Stimulated activated CD8-positive, alpha-beta memory T cell treated with anti-CD3 and anti-CD28 coated beads, Interleukin-4, amount 100 ng/mL, for 1 hour (primary cell): ENCODE results near the gene MAP4K2.
A peak's percentile ranks its signal among the peaks of the same experiment; 100 is the strongest.

Experiments used
- DNase-seq, 2 donors: peaks; one replicate each; pipeline ENCODE4 v3.0.0-alpha.2; 2020; ENCODE audit warnings: low read depth in 2 of 2, low spot score in 1 of 2

The MAP4K2 gene

DNA sequence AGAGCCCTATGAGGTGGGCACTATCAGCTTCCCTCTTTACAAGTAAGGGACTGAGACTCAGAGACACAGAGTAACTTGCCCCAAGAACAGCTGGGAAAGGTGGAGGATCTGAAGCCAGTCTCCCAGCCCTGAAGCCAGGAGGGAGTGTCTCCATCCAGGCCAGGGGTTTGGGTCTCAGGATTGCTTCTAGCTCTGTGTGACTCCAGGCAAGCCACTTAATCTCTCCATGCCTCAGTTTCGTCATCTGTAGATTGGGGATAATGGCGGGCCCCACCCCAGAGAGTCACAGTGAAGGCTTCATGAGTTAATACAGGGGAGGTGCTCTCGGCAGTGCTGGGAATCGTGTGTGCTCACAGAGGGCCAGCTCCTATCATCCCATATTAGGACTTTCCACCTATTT, 10.5 kb downstream of the MAP4K2 start:
- DNase-seq, result no peak

DNA sequence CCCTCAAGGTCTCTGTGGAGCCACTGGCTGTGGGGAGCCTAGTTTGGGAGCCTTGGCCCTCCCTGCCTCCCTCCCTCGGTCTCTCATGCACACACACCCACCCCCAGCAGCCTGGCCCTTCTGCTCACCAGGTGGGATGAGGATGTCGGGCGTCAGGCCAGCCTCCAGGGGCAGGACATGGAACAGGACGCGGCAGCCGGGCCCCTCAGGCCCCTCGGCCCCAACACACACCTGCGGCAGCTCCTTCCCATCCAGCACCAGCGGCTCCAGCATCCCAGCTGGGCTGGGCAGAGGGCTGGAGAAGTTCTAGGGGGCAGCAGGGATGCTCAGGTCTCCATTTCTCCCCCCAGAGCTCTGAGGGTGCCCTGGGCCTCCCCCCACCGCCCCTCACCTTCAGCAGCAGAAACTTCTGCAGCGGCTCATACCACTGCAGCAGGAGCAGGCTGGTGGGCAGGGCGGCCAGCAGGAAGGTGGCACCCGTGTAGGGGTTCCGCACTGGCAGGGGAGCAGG, 11.2 kb downstream of the MAP4K2 start:
- DNase-seq, result no peak

DNA sequence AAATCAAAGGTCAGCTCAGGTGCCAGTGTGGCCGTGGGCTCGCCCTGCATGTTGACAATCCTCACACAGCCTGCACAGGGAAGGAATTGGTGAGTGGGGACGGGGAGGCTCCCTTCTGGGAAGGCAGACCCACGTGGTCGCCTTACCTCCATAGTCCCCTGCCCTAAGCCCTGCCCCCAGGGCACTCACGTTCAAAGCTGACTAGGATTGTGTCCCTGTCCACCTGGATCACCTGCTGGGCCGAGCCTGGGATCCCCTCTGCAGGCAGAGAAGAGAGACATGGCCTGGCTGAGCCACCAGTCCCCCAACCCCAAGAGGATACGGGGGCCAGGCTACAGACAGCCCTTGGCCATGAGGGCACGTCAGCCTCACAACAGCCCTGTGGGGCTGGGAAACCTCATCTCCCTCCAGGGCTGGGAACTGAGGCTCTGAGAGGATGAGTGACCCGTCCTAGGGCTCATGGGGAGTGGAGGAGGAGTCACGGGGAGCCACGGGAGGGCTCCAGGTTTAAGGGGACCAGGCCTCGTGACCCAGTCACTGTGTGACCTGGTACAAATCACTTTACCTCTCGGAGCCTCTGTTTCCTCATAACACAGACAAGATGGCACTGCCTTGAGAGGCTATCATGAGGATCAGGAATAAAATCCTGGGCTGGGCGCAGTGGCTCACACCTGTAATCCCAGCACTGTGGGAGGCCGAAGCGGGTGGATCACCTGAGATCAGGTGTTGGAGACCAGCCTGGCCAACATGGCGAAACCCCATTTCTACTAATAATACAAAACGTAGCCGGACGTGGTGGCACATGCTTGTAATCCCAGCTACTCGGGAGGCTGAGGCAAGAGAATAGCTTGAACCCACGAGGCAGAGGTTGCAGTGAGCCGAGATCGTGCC, 12.6 kb downstream of the MAP4K2 start:
- DNase-seq, result no peak

DNA sequence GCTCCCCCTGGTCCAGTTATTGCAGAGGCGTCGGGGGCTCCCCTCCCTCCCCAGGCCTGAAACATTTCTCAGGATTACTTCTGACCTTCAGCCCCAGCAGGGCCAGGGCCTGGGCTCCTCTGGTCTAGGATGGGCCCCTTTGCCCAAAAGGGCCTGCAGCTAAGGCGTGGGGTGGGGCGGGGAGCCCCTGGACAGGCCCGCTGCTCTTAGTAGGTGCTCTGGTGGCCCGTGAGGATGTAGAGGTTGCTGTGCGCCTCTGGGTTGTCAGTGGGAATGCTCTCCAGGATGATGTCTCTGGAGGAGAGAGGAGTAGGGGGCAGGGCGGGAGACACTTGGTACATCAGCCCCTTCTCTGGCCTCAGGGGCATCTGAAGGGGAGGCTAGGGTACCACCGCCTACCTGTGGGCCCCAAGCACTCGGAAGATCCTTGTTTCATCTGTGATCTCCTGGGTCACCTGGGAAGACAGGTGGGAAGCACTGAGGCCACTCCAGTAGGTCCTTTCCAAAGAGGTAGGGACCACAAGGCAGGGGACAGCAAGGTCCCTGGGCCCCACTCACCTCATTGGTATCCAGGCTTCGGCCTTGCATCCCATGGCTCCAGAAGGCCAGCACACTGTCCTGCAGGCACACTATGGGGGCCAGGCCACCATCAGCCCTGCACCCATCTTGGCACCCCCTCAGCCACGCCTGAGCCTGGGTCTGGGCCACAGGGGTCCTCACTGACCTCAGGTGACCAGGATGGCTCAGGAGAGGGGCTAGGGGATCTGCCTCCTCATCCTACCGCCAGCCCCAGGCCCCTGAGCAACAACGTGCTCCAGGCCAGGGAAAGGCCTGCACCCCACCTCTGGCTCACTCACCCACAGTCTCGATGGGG, 13.4 kb downstream of the MAP4K2 start:
- DNase-seq, result no peak

DNA sequence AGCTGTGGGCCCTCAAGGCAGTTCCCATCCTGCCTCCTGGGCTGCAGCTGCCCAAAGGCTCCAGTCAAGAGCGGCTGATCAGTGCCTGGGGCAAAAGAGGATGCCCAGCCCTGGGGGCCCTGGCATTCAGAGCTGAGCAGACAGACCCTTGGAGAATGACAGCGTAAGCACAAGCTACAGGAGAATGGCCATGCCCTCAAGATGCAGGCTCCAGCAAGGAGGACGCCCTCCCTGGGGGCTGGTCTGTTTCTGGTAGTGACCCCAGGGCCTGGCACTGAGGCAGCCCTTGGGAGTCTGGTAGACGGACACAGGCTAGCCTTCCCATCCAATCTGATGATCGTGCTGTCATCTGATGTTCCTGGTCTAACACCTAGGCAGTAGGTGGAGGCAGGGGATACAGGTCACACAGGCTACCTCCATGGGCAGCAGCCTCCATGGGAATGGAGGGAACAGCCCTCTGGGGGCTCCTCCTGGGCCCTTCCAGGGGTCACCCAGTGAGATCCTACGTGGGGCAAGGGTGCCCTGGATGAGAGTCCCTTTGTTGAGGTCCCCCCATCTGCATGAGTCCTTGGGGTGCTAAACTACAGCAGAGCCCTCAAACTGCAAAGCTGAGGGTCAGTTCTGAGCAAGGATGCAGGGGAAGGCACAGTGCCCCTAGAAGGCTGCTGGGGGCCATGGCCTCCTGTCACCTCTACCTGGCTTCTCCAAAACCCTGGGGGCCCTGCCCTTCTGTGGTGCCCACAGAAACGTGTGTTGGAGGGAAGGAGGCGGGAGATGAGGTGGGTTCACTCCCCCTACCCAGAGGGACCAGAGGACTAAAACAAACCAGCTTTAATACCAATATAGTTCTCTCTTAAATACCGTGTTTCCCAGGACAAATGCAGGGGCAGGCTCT, 14.4 kb downstream of the MAP4K2 start:
- DNase-seq, result no peak

DNA sequence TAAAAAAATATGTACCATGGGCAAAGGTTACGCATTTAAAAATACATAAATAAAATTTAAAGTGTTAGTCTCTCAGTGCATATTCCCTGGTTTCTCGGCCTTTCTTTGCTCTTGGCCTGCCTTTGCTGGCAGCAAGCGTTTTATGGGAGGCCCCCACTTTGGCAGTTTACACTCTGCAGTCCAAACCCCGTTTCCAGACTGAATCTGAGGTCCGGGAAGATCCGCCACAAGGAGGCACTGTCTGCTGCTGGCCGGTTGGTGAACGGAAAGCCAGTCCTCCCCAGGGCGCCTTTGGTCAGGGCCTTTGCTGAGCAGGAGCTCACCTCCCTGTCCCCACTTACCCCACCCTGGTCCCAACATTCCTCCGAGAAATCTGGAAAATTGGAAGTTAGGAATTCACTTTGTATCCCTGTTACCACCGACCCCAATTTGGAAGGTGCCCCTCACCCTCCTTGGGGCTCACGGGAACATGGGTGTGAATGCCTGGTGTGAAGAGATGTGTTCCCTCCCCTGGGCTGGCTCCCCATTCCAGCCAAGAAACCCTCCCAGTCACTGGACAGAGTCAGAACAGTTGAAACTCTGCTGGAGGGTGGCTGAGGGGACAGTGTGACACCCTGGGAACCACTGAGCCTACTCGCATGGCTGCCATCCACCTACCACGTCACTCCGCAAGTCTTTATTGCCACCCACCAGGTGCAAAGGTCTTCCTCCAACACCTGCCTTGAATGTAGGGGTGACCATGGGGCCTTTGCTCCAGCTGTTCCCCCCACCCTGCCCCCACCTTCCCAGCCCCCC, 15.3 kb downstream of the MAP4K2 start:
- DNase-seq, result no peak

DNA sequence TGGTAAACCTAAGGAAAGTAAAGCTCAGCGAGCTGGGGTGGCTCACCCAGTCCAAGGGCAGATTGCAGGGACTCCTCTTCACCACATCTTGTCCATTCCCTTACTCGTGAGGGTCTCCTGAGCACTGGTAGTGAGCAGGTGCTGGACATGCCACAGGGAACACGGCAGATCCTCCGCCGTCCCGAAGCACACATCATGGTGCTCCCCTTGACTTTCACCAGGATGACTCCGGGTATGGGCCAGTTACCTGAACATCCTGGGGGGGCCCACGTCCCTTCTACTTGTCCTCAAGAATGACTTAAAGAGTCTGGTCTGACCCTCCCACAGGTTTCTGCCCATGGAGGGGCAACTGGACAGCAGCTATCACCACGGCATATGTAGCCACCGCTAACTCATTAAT, 16.7 kb downstream of the MAP4K2 start:
- DNase-seq, result no peak

DNA sequence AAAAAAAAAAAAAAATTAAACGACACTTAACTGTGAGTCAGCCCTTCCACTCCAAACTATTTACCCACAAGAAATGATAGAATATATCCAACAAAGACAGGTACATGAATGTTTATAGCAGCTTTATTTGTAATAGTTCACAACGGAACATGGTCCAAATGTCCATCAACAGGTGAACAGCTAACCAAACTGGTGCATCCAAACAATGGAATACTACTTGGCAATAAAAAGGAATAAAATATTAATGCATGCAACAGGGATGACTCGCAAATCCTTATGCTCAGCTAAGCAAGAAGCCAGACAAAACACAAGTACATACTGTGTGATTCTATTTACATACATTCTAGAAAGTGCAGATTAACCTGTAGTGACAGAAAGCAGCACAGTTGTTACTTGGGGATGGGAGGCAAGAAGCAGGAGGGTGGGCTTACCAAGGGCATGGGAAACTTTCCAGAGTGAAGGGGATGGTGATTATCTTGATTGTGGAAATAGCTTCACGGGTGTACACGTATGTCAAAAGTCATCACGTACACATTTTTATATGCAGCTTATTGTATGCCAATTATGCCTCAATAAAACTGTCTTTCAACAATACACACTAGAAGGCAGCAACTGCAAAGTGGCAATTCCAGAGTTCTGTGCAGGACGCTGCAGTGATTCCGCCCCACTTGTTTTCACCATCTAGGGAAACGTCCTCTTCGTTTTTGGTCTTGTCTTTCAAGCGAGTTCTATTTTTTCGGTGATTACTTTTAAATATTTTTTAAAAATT, 18.0 kb downstream of the MAP4K2 start:
- DNase-seq, result no peak

DNA sequence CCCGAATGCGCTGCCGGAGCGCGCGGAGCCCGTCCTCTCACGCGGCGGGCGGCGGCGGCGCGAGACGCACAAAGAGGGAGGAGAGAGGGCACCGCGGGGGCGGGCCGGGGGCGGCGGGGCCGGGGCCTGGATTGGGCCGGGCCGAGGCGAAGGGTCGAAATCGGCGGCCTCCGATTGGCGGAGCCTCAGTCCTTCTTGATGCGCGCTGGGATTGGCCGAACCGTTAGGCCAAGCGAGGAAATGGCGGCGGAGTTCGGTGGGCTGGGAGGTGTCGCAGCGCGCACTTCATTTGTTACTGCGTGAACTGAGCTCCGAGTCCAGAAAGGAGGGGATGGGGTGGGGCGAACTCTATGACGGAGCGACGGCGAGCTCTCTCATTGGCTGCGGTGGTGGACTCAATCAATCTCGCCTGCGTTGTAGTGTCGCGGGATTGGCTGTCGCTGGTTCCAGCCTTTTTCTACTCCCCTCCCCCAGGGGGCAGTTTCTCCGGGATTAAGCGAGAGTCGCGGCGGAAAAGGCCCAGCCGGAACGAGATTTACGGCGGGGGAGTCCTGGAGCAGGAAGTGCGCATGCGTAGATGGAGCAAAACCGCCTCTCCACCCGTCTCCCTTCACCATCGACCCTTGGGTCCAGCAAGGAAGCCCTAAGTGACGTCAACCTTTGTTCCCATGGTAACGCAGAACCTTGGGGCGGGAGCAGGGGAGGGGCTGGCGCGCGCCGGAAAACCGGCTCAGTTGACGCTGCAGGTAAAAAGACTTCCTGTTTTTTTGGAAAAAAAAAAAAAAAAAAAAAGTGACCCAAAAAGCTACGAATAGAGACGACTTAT, 24.3 kb downstream of the MAP4K2 start, which contains the start of gene SF1:
Gene SF1 (minus strand): TSS at position 70 of the 826 bp plus-strand sequence. CDS start 150 bp downstream, outside the sequence.
- peak; percentile 96 to 97 for DNase-seq

DNA sequence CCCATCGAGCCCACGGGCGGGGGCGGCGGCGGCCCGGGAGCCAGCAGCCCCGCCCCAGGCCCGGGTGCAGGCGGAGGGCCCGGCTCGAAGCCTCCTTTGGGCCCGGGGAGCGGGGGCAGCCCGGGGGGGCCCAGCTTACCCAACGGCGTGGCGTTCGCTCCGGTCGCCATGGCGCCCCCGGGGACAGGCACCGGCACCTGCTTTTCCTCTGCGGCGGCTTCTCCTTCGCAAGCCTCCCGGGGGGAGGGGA, 24.9 kb downstream of the MAP4K2 start:
- no peak for DNase-seq

DNA sequence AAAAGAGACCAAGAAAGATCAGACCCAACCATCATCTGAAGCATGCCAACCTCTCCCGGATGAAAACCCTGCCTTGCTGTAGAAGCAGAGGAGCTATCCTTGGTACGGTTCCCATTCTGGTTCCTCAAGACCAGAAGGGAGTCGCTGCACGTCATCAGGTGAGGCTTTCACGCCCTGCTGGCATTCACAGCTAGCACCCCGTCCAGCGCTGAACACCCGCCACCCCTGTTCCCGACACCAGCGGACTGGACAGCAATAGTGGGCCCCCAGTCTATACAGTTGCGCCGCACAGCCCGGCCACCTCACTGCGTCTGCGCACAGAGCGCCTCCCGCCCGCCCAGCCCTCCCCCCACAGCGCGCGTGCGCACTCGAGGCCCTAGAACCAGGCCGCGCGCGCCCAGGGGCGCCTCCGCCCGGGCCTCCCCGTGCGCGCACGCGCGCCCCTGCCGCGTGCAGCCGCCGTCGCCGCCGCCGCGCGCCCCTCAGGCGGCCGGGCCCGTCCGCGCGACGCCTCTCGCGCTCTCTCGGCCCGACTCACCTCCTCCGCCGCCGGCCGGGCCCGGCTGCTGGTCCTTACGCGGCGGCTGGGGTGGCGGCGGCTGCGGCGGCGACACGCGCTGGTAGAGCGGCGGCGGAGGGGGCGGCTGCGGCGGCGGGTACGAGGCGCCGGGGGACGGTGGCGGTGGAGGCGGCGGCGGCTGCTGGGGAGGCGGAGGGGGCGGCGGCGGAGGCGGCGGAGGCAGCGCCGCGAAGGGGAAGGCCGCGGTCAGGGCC, 25.4 kb downstream of the MAP4K2 start:
- DNase-seq, result peak; percentile 61 to 76

DNA sequence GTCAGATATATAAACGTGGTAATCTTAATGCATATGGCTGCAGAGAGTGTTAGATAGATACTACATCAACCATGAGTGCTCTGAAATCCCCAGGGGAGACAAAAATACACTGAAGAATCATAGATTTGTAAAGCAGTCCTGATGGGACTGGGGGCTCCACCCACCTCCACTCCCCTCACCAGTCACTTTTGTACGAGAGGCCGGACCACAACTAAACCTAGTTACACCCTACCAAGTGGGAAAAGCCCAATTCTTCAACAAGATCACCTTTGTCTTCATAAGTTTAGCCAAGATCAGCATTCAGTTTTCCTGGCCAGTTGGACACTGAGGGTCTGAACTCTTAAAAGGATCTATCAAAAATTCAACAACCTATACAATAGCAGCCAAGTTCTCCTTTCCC, 26.1 kb downstream of the MAP4K2 start:
- no peak for DNase-seq

DNA sequence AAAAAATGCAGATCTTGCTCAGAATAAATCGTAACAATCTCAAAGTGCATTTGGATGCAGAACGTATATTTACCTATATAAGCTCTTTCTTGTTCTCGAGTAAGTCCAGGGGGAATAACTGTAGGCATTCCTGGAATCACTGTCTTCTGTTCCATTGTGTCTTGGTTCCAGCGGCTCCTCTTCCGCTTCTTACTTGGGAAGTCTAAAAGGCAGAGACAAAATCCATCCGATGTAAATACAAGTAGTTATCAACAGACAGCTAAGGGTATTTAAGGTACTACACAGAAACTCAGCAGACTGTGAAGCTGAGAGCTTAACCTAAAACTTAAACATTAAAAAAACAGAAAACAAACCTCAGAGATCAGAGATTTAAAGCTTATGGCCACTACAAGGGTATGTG, 26.6 kb downstream of the MAP4K2 start:
- DNase-seq, result no peak

DNA sequence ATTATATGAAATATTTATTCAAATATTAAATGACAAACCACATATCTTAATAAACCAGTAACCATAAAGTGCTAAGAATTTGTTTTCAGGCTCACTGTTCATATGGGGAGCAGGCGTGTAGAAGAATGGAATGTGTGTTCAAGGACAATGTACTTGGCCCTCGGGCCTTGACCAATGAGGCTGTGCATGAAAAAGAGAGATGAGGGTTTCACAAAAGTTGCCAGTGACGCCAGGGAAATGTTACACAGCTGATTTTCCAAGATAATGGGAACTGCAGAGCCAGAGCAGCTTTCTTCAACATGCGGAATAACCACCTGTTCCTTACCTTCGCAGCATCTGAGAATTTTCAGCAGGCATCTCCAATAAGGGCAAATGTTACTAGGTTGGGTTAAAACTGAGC, 28.9 kb downstream of the MAP4K2 start:
- DNase-seq, result no peak

DNA sequence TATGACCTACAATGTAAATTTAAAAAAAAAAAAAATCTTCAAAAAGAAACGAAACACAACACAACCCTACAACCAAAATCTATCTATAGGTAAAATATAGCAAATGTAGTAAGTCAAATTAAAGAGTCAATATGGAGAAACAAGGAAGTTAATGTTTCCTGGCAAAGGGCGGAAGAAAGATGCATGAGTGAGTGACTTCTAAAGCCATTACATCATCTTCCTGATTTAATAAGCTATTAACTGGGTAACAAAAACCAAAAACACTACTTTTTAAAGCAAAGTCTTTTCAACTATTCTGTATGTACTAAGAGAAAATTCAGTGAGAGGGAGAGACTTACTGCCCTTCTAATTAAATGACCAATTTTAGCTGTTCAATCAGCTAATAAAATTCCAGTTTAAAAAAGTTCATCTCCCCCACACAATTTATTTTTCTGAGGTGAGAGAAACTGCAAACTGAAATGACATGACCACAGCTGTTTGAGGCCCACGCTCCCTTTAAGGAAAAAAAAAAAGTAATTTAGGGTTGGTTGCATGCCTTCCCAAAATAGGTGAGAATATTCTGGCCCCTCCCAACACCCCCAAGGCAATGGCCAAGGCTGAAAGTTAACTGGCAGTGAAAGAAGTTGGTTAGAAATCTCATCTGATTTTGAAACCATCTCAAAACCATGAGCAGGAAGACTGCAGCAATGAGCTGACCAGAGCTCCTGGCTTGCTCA, 30.6 kb downstream of the MAP4K2 start:
- no peak for DNase-seq

DNA sequence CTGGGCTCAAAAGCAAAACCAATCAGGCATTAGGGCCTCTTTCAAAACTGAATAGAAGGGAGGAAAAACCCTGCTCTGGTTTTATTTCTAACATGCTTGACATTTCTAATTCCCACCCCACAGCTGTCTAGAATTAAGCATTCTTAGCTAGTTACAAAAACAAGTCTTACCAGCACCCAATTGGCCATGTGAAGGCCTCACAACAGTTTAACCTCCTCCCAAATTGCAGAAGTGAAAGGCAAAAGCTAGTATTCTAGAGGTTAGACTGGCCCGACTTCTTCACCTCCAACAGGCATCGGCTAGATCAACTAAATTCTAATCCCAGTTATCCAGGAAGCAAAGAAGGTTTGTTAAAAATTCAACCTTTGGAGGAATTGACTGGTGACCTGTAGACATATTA, 31.2 kb downstream of the MAP4K2 start:
- DNase-seq, result no peak

DNA sequence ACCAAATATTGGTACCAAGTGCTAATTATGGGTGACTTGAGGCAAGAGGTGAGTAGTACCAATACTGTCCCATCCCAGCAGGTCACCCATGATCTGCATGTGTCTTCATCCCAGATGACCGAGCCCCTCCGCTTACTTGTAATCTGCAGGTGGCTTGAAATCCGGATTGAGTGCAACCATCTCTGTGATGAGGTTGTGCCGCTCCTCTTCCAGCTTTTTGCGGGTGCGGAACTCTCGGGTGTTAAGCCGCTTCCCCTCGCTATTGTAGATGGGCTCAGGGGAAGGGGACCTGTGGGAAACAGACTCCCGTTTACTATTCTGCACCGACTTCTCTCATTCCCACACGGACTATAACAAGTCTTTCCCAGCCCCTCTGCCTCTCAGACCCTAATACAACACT, 32.9 kb downstream of the MAP4K2 start:
- DNase-seq, result no peak
